Measurements from ENCODE around the gene PIK3AP1. TPM values are rescaled to one million over a fixed set of nuclear protein-coding genes. Genes with fewer than 3 reads are reported as not detected.
"Not testable (repeated sequence)": the region's sequence is repeated elsewhere in the genome, so short reads cannot be mapped to it uniquely, and the experiment has no call there.

Gene PIK3AP1
- polyA plus RNA-seq, 10 donors = 1.7 to 3.4 (median 2.7) TPM

- DNase-seq = no peak
These were observed 141.2 kb downstream of the PIK3AP1 start for GRCh38 chr10:96579133-96579532.

- DNase-seq = no peak
These were observed 141.7 kb downstream of the PIK3AP1 start for GRCh38 chr10:96578633-96579032.

- DNase-seq = no peak
These were observed 142.3 kb downstream of the PIK3AP1 start for GRCh38 chr10:96578022-96578421.

DNA sequence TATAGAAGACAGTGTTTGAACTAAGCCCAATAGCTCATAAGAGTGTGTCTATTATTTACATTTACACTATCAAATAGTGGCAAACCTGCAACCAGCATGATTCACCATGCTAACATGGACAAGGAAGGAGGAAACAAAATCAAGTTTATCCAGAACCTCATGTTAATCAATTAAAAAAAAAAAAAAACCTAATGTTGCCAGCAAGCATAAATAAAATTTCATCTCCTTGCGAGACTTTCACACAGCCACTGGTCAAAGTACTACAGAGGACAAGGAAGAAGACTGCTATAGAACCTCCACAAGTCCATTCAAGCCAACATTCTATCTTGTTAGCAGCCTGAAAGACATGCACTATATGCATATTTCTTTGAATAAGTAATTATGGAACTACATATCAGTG lies 143.2 kb downstream of the PIK3AP1 start:
- no peak for DNase-seq

DNA sequence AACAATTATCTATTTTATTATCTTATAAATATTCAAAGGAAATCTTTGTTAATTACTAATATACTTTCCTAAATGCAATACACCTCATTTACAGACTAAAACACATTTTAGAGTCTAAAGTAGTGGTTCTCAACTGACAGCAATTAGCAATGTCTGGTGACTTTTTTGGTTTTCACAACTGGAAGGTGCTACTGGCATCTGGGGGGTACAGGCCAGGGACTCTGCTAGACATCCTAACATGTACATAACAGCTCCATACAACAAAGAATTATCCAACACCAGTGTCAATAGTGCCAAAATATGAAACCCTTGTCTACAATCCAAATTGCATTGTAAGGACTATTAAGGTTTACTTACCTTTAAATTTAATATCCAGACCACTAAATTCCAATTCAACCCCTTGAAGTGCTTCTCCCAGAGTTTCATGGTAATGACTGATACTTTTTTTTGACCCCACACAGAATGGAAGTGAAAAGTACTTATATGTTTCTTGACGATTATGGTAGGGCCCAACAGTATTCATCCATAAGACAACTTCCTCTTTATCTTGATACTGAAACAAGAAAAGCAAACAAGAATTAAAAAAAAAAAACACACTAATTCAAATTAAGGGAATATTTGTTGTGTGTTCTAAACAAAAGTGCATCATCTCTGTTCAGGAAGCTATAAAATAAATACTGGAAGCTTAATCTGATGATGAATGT lies 143.9 kb downstream of the PIK3AP1 start:
- DNase-seq = no peak

GRCh38 chr10:96574564-96574963 lies 145.8 kb downstream of the PIK3AP1 start:
- not testable (repeated sequence) for DNase-seq

DNA sequence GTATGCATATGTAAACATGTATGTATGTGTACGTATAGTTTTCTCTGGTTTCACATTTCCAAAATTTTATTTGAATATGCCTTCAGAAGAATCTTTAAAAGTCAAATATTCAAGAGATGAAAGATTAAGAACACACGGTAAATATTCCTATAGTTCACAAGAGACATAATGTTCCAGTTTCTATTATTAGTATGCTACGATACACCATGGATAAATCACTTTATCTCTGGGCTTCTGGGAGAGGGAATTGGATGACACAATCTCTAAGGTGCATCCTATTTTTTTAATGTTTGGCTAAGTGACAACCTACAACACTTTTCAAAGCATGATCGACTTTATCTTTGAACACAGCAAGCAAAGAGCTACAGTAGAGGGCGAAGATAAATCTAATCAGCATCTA lies 147.3 kb downstream of the PIK3AP1 start:
- DNase-seq = no peak

GRCh38 chr10:96570983-96571964 lies 149.0 kb downstream of the PIK3AP1 start:
- no peak for DNase-seq

DNA sequence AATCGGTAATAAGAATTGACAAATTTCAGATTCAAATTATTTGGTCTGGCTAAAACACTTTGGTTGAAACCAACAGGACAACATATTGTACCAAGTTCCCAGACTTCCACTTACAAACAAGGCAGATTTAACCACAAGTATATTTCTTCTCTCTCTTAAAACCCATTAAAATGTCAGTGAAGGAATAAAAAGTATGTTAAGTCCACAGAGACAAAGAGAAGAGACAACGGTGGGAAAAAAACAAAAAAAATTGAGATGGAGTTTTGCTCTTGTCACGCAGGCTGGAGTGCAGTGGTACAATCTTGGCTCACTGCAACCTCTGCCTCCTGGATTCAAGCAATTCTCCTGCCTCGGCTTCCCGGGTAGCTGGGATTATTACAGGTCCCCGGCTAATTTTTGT lies 149.8 kb downstream of the PIK3AP1 start:
- DNase-seq = no peak

- DNase-seq = no peak
These were observed 151.9 kb downstream of the PIK3AP1 start for GRCh38 chr10:96568402-96568801.

GRCh38 chr10:96565774-96566173 lies 154.5 kb downstream of the PIK3AP1 start:
- no peak for DNase-seq

- DNase-seq = no peak
These were observed 159.1 kb downstream of the PIK3AP1 start for GRCh38 chr10:96560966-96561887.

DNA sequence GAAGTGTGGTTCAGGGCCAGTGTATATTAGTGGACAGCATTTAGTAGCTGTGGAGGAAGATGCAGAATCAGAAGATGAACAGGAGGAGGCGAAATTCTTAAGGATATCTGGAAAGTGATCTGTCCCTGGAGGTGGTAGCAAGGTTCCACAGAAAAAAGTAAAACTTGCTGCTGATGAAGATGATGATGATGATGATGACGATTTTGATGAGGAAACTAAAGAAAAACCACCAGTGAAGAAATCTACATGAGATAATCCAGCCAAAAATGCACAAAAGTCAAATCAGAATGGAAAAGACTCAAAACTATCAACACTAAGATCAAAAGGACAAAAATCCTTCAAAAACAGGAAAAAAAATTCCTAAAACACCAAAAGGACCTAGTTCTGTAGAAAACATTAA lies 159.8 kb downstream of the PIK3AP1 start:
- DNase-seq = no peak

- DNase-seq = peak in 2 of 3 donors; percentile 3 to 20
These were observed 164.3 kb downstream of the PIK3AP1 start for GRCh38 chr10:96556003-96556402.

GRCh38 chr10:96555330-96555729 lies 165.0 kb downstream of the PIK3AP1 start:
- no peak for DNase-seq

DNA sequence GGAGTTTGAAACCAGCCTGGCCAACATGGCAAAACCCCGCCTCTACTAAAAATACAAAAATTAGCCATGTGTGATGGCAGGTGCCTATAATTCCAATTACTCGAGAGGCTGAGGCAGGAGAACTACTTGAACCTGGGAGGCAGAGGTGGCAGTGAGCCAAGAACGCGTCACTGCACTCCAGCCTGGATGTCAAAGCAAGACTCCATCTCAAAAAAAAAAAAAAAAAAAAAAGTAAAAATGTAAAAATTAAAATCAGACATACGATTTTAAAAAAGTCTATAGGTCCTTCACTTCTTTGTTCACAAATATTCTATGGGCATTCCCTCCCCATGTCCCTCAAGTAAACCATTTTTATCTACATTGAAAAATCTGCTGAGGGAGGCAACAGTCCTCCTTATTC lies 171.7 kb downstream of the PIK3AP1 start:
- DNase-seq = no peak

GRCh38 chr10:96545558-96545957 lies 174.8 kb downstream of the PIK3AP1 start:
- not testable (repeated sequence) for DNase-seq
